ENCODE results near the gene LARGE1. TPM values are rescaled to one million over a fixed set of nuclear protein-coding genes. Genes with fewer than 3 reads are reported as not detected.
A peak's percentile ranks its signal among the peaks of the same experiment; 100 is the strongest.

The LARGE1 gene
- total RNA-seq, 1 experiment from 2014 or later = 5.2 TPM

- no peaks in the 10 kb centered on the region for H3K9me3 Mint-ChIP-seq (ENCODE audit: unreplicated experiment)
- H3K4me3 Mint-ChIP-seq (ENCODE audit: unreplicated experiment) = peak overlapping the region; percentile 88
- CTCF ChIA-PET = interaction anchor here (0.6 to 5.5 kb wide), 17 partner anchors 16 to 1310 kb away, joined by 3 to 34 read pairs (median 6); no protein-coding TSS in a partner anchor
Observed at GRCh38 chr22:33921525-33922348, 1.5 kb upstream of the LARGE1 start.

GRCh38 chr22:33920927-33921524 lies 750 bp upstream of the LARGE1 start:
- H3K9me3 Mint-ChIP-seq (ENCODE audit: unreplicated experiment) = no peaks in the 10 kb centered on the region

More at GRCh38 chr22:33921525-33922348, 1.5 kb upstream of the LARGE1 start:
- POLR2A ChIA-PET = interaction anchor here (0.6 to 2.6 kb wide), 11 partner anchors 48 to 1336 kb away, joined by 3 to 11 read pairs (median 4); partner anchors contain the start of gene HMGXB4
- H3K27me3 Mint-ChIP-seq (ENCODE audit: insufficient read depth, unreplicated experiment) = no peaks in the 10 kb centered on the region
- DNase-seq (ENCODE audit: unreplicated experiment) = peak; percentile 26
- intact Hi-C loops (cut with micrococcal nuclease) = loop anchor here (1.0 to 5.0 kb wide), 6 partner anchors 38 to 619 kb away; no protein-coding TSS in a partner anchor
- no peak for TF ChIP-seq CTCF (IDR thresholded peaks at IDR 0.05; ENCODE audit: unreplicated experiment)
- H3K27ac Mint-ChIP-seq (ENCODE audit: low read depth, unreplicated experiment) = peak overlapping the region; percentile 28
- H3K4me1 Mint-ChIP-seq (ENCODE audit: insufficient read depth, unreplicated experiment) = peaks cover 25% of the 10 kb centered on the region
- H3K36me3 Mint-ChIP-seq (ENCODE audit: insufficient read depth, unreplicated experiment) = no peaks in the 10 kb centered on the region
- BruUV-seq (replicated peaks) = no TSS peak

GRCh38 chr22:33919391-33920196 lies 682 bp downstream of the LARGE1 start:
- POLR2A ChIA-PET = interaction anchor here (0.6 to 1.2 kb wide), 3 partner anchors 68 to 386 kb away, joined by 3 read pairs; no protein-coding TSS in a partner anchor
- H3K4me1 Mint-ChIP-seq (ENCODE audit: insufficient read depth, unreplicated experiment) = peaks cover 25% of the 10 kb centered on the region
- H3K9me3 Mint-ChIP-seq (ENCODE audit: unreplicated experiment) = no peaks in the 10 kb centered on the region
- BruUV-seq (replicated peaks) = no TSS peak
- peak overlapping the region; percentile 68 for H3K4me3 Mint-ChIP-seq (ENCODE audit: unreplicated experiment)
- CTCF ChIA-PET = interaction anchor here (0.6 to 1.4 kb wide), 6 partner anchors 12 to 1312 kb away, joined by 3 to 8 read pairs (median 4); no protein-coding TSS in a partner anchor
- H3K27me3 Mint-ChIP-seq (ENCODE audit: insufficient read depth, unreplicated experiment) = no peaks in the 10 kb centered on the region
- no peak overlapping the region for H3K27ac Mint-ChIP-seq (ENCODE audit: low read depth, unreplicated experiment)
- intact Hi-C loops (cut with micrococcal nuclease) = loop anchor here (2.0 to 5.0 kb wide), 5 partner anchors 67 to 617 kb away; no protein-coding TSS in a partner anchor
- H3K36me3 Mint-ChIP-seq (ENCODE audit: insufficient read depth, unreplicated experiment) = no peaks in the 10 kb centered on the region
- no peak for TF ChIP-seq CTCF (IDR thresholded peaks at IDR 0.05; ENCODE audit: unreplicated experiment)
- peak; percentile 5 for DNase-seq (ENCODE audit: unreplicated experiment)

More at GRCh38 chr22:33920927-33921524, 750 bp upstream of the LARGE1 start:
- ChIA-PET CTCF (interaction anchor here (0.6 to 5.5 kb wide), 8 partner anchors 67 to 1613 kb away, joined by 3 to 34 read pairs (median 3); no protein-coding TSS in a partner anchor), POLR2A (interaction anchor here (0.6 to 2.6 kb wide), 10 partner anchors 49 to 1337 kb away, joined by 3 to 11 read pairs (median 4); partner anchors contain the start of gene HMGXB4)
- Mint-ChIP-seq H3K27me3 (ENCODE audit: insufficient read depth, unreplicated experiment) (no peaks in the 10 kb centered on the region), H3K4me1 (ENCODE audit: insufficient read depth, unreplicated experiment) (peaks cover 25% of the 10 kb centered on the region), H3K36me3 (ENCODE audit: insufficient read depth, unreplicated experiment) (no peaks in the 10 kb centered on the region), H3K4me3 (ENCODE audit: unreplicated experiment) (peak overlapping the region; percentile 88), H3K27ac (ENCODE audit: low read depth, unreplicated experiment) (peak overlapping the region; percentile 28)
- intact Hi-C loops (cut with micrococcal nuclease) = loop anchor here (1.0 to 5.0 kb wide), 6 partner anchors 38 to 618 kb away; no protein-coding TSS in a partner anchor
- DNase-seq (ENCODE audit: unreplicated experiment) = peak; percentile 89
- no TSS peak for BruUV-seq (replicated peaks)
- no peak for TF ChIP-seq CTCF (IDR thresholded peaks at IDR 0.05; ENCODE audit: unreplicated experiment)

Data from MCF 10A (cell line).